ENCODE results near the gene NR1D2.
"Not testable (repeated sequence)": the region's sequence is repeated elsewhere in the genome, so short reads cannot be mapped to it uniquely, and the experiment has no call there.

Gene NR1D2

GRCh38 chr3:23944861-23945662 is at the start of gene NR1D2:
NR1D2 (plus strand) TSS chr3:23945286; CDS start chr3:23945579, 293 bp downstream.
- peak; percentile 86 for DNase-seq (ENCODE audit: low spot score)

- DNase-seq (ENCODE audit: low spot score) = peak; percentile 8
Observed at GRCh38 chr3:23900744-23901143, 44.3 kb upstream of the NR1D2 start.

GRCh38 chr3:23904545-23904944 is 40.5 kb upstream of the NR1D2 start:
- DNase-seq (ENCODE audit: low spot score) = no peak

- no peak for DNase-seq (ENCODE audit: low spot score)
Observed at GRCh38 chr3:23909341-23909740, 35.7 kb upstream of the NR1D2 start.

GRCh38 chr3:23911397-23911796 is 33.7 kb upstream of the NR1D2 start:
- DNase-seq (ENCODE audit: low spot score) = no peak

- DNase-seq (ENCODE audit: low spot score) = not testable (repeated sequence)
Observed at GRCh38 chr3:23912335-23912734, 32.8 kb upstream of the NR1D2 start.

- DNase-seq (ENCODE audit: low spot score) = no peak
Observed at GRCh38 chr3:23913182-23913581, 31.9 kb upstream of the NR1D2 start.

- DNase-seq (ENCODE audit: low spot score) = no peak
Observed at GRCh38 chr3:23913873-23914743, 31.0 kb upstream of the NR1D2 start.

- DNase-seq (ENCODE audit: low spot score) = no peak
Observed at GRCh38 chr3:23915537-23916108, 29.5 kb upstream of the NR1D2 start.

- DNase-seq (ENCODE audit: low spot score) = peak; percentile 39
Observed at GRCh38 chr3:23916152-23916885, 28.8 kb upstream of the NR1D2 start.

GRCh38 chr3:23916886-23917678 is 28.0 kb upstream of the NR1D2 start, which contains the start of the genes NKIRAS1 and RPL15:
NKIRAS1 (minus strand) TSS chr3:23916990; CDS start chr3:23910904, 6,086 bp downstream.
RPL15 (plus strand) TSS chr3:23917132; CDS start chr3:23917860, 728 bp downstream.
- peak; percentile 98 for DNase-seq (ENCODE audit: low spot score)

GRCh38 chr3:23917679-23918303 is 27.3 kb upstream of the NR1D2 start:
- DNase-seq (ENCODE audit: low spot score) = peak; percentile 60

GRCh38 chr3:23918331-23918730 is 26.8 kb upstream of the NR1D2 start:
- DNase-seq (ENCODE audit: low spot score) = not testable (repeated sequence)

GRCh38 chr3:23919628-23920027 is 25.5 kb upstream of the NR1D2 start:
- no peak for DNase-seq (ENCODE audit: low spot score)

GRCh38 chr3:23920151-23920655 is 24.9 kb upstream of the NR1D2 start:
- DNase-seq (ENCODE audit: low spot score) = no peak

GRCh38 chr3:23921052-23921511 is 24.0 kb upstream of the NR1D2 start:
- no peak for DNase-seq (ENCODE audit: low spot score)

GRCh38 chr3:23923786-23924185 is 21.3 kb upstream of the NR1D2 start:
- no peak for DNase-seq (ENCODE audit: low spot score)

GRCh38 chr3:23926246-23926645 is 18.8 kb upstream of the NR1D2 start:
- no peak for DNase-seq (ENCODE audit: low spot score)

- DNase-seq (ENCODE audit: low spot score) = no peak
Observed at GRCh38 chr3:23926736-23927135, 18.4 kb upstream of the NR1D2 start.

GRCh38 chr3:23928524-23928923 is 16.6 kb upstream of the NR1D2 start:
- no peak for DNase-seq (ENCODE audit: low spot score)
